ENCODE measurements around the gene NUP214.
A peak's percentile ranks its signal among the peaks of the same experiment; 100 is the strongest.
"Not testable (repeated sequence)": the region's sequence is repeated elsewhere in the genome, so short reads cannot be mapped to it uniquely, and the experiment has no call there.

NUP214 gene

DNA sequence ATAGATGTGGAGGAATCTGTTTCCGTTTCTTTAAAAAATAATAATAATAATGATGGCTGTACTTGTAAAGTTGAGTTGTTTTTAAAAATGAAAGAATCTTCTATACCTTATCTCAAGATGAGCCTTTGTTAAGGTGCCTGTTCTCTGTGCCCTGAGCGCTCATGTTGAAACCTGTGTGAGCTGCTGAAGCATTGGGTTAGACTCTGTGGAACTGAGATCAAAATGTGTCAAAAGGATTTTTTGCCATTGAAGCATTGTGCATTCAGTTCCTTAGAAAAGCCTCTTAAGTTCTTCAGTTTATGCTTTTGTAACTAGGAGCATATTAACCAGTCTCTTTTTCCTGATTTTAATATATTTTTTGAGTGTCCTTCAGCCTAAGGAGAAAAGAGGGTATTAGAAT lies 67.7 kb downstream of the NUP214 start:
- DNase-seq (ENCODE audit: low spot score): no peak

DNA sequence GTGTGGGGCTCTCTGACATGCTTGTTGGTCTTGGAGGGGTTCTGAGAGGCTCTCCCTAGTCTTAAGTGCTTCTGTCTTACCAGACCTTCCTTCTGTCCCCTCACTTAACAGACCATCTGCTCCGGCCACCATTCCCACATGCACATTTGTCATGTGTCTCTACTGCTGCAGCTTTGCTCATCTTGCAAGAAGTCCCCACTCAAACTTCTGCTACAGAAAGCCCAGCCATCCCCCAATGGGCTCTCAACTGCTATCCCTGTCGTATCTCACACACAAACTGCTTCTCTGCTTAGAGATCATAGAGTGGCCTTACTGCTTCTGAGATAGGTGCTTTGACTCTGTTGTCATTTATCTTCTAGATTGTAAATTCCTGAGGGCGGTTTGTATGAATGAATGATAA lies 69.4 kb downstream of the NUP214 start:
- no peak for DNase-seq (ENCODE audit: low spot score)

DNA sequence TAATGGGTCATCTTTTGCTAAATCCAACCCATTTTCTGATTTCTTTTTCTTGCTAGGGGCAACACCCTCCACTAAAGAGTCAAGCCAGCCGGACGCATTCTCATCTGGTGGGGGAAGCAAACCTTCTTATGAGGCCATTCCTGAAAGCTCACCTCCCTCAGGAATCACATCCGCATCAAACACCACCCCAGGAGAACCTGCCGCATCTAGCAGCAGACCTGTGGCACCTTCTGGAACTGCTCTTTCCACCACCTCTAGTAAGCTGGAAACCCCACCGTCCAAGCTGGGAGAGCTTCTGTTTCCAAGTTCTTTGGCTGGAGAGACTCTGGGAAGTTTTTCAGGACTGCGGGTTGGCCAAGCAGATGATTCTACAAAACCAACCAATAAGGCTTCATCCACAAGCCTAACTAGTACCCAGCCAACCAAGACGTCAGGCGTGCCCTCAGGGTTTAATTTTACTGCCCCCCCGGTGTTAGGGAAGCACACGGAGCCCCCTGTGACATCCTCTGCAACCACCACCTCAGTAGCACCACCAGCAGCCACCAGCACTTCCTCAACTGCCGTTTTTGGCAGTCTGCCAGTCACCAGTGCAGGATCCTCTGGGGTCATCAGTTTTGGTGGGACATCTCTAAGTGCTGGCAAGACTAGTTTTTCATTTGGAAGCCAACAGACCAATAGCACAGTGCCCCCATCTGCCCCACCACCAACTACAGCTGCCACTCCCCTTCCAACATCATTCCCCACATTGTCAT lies 72.0 kb downstream of the NUP214 start:
- DNase-seq (ENCODE audit: low spot score): no peak

DNA sequence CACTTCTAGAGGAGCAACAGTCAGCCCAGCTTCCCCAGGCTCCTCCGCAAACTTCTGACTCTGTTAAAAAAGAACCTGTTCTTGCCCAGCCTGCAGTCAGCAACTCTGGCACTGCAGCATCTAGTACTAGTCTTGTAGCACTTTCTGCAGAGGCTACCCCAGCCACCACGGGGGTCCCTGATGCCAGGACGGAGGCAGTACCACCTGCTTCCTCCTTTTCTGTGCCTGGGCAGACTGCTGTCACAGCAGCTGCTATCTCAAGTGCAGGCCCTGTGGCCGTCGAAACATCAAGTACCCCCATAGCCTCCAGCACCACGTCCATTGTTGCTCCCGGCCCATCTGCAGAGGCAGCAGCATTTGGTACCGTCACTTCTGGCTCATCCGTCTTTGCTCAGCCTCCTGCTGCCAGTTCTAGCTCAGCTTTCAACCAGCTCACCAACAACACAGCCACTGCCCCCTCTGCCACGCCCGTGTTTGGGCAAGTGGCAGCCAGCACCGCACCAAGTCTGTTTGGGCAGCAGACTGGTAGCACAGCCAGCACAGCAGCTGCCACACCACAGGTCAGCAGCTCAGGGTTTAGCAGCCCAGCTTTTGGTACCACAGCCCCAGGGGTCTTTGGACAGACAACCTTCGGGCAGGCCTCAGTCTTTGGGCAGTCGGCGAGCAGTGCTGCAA lies 72.8 kb downstream of the NUP214 start:
- no peak for DNase-seq (ENCODE audit: low spot score)

DNA sequence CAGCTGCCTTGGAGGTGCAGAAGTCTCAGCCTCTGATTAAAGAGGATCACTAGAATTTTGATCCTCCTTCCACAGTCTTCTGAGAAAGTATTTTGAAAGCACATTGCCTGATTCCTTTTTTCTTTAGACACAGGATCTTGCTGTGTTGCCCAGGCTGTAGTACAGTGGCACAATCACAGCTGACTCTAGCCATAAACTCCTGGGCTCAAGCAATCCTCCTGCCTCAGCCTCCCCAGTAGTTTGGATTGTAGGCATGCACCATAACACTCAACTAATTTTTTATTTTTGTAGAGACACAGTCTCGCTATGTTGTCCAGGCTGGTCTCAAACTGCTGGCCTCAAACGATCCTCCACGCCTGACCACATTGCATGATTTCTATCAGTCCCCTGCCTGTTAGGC lies 76.5 kb downstream of the NUP214 start:
- no peak for DNase-seq (ENCODE audit: low spot score)

DNA sequence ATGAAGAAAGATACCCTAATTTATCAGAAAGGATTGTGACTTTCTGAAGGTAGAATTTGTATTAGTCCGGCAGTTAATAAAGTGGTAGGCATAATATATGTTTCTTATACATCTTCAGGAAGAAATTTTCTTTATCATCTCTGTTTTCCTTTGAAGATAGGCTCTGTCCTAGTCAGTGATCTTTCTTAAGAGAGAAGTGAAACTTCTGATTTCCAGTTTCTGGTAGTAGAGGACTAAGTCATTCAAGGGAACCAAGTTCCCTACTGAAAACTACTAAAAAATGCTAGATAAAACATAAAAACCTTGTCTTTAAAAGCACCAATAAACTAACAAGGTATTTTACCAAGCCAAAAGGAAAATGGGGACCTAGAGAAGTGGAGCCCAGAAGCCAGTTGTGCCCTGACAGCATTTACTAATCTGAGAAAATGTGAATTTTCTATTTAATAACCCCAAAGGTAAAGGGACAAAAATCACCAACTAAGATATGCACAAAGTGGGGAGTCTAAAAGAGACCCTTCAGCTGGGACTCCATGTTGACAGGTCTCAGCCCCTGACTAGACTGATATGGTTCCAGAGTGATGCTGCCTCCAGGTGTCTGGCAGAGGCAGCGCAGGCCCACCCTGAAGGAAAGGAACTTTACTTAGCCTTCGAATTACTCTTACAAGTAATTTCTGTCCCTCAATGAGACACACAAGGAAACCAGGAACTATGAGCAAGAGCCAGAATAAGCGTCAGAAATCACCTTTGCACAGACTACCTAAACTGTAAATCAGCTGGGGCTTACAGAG lies 78.2 kb downstream of the NUP214 start:
- DNase-seq (ENCODE audit: low spot score): no peak

DNA sequence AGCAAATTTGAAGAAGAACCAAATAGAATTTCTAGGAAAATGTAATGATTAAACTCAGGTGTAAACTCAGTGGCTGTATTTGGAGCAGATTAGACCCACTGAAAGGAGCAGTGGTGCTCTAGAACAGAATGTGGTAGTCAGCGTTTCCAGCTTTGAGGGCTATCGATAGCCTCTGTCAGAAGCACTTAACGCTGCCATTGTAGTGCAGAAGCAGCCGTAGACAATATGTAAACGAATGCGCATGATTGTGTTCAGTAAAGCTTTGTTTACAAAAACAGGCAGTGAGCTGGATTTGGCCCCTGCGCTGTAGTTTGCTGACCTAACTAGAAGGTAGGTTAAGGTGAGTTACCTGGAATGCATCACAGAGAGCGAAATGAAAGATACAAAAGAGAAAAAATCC lies 78.9 kb downstream of the NUP214 start:
- DNase-seq (ENCODE audit: low spot score): no peak

DNA sequence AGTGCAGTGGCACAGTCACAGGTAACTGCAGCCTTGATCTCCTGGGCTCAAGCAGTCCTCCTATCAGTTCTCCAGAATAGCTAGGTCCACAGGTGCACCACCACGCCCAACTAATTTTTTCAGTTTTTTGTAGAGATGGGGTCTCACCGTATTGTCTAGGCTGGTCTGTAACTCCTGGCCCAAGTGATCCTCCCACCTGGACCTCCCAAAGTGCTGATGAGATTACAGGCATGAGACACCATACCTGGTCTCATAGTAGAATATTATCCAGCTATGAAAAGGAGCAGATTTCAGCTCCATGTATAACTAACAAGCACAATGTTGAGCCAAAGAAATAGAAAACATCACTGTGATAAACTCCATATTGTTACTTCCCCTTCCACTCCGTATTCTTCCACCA lies 81.1 kb downstream of the NUP214 start:
- DNase-seq (ENCODE audit: low spot score): no peak

DNA sequence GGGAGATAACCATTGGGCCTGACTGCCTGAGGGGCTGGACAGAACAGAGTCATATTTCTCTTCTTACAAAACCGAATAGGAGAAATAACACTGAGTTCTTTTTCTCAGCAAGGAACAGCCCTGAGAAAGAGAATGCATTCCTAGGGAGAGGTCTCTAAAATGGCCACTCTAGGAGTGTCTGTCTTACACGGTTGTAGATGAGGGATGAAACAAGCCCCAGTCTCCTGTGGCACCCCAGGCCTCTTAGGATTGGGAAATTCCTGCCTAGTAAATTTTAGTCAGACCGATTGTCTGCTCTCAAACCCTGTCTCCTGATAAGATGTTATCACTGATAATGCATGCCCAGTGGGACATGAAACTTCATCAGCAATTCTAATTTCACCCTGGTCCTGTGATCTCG lies 86.5 kb downstream of the NUP214 start:
- DNase-seq (ENCODE audit: low spot score): not testable (repeated sequence)

DNA sequence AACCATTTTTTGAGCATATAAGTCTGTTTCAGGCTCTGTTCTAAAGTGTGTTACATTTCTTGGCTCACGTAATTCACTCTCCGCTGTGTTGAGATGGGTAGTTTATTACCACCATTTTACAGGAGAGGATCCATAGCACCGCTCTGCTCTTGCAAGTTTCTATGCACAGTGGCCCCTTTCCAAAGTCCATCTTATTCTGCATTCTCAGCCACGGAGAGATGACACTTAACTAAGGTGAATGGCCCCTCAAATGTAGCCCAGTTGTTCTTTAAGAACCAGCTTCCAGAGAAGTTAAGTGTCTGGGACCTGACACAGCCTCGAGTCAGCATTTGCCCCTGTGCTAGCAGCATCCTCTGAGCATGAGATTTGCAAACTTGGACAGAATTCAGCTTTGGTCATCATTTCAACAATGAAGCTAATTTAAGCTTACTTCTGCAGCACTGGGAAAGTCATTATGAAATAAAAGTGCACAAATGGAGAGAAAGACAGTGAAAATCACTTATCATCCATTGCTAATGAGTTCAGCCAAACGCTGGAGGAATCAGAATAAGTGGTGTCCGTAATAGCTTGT lies 89.0 kb downstream of the NUP214 start:
- no peak for DNase-seq (ENCODE audit: low spot score)

DNA sequence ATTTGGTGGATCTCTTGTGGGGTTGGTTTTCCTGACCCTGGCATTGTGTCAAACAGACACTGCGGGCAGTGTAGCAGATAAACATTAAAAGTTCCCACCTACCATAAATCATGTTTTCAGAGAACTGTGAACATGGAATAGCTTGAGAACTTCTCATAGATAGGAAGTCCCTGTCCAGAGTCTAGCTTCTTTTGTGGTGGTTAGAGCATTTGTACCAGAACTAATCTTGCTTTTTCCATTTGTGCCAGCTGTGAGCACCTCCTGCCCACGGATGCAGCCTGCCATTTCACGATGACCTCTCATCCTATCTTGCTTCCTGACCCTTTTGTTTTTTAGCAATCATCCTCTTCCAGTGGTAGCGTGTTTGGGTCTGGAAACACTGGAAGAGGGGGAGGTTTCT lies 89.5 kb downstream of the NUP214 start:
- DNase-seq (ENCODE audit: low spot score): no peak

DNA sequence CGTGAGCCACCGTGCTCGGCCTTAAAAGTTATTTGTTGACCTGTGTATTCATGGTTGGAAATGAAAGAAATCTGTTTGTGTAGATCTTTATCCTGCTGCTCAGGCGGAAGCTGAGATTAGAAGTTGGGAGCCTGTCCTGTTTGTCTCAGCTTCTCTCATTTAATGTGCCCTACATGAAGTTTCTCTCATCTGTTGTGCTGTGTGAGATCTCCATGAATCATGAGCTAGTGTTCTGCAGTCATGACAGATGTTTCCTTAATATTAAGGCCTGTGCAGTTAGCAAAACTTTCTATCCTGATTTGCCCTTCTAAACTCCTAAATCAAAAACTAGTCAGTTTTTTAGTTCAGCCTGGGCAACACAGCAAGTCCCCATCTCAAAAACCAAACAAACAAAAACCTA lies 91.4 kb downstream of the NUP214 start:
- DNase-seq (ENCODE audit: low spot score): no peak

DNA sequence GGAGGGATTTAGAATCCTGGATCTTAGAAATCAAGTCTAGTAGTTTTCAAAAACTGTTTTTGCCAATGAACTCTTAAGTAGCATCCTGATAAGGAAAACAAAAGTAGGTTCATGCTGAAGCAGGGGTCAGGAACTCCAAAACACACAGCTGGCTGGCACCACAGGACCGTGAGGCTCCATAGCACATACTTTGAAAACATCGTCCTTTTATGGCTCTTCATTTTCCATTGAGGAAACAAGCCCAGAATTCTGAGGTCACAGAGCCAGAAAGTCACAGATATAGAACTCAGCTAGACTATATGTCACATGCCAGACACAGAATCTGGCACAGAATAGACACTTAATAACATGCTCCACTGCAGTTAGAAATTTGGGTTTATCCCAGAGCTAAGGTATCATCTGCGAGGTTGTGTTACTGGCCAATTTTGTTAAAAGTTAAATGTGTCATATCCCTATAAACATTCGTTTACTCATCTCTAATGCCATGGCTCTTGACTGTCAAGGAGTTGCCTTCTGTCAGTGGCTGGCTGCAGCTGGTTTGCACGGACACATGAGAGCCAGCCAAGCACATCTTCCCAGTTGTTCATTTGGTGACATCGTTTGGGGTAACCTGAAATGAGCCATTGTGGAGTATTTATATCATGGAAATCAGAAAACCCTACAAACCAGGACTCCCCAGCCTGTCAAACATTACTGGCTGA lies 92.1 kb downstream of the NUP214 start:
- DNase-seq (ENCODE audit: low spot score): no peak

DNA sequence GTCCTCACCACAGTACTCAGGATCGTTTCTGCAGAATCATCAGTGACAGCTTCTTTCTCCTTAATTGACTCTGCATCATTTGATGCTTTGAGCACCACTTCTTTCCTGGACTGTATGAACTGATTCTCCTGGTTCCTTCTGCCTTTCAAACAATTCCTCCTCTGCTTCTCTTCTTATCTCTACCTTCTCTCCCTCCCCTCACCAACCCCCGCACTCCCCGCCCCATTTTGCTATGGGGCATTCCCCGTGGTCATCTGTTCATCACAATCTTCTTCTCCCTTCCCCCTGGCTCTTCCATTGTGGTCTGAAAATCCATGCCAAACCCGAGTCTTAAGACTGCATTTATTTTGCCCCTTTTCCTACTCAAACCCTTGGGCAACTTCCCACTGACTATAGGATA lies 93.0 kb downstream of the NUP214 start:
- DNase-seq (ENCODE audit: low spot score): no peak

DNA sequence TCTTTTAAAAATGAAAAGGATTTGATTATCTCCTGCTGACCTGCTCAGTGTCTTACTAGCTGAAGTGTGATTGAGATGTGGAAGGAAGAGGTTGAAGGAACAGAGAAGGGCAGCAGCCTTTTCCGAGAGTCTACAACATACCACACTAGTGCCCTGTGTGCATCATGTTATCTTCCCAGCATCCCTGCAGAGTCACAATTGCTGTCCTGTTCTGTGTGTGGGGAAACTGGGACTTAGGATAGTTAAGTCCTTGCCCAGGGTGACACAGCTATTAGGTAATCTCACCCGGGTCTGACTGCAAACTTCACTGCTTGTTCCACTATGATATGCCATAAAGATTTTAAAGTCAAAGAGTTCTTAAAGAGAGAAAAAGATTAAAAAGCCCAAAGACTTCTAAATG lies 95.1 kb downstream of the NUP214 start:
- no peak for DNase-seq (ENCODE audit: low spot score)

DNA sequence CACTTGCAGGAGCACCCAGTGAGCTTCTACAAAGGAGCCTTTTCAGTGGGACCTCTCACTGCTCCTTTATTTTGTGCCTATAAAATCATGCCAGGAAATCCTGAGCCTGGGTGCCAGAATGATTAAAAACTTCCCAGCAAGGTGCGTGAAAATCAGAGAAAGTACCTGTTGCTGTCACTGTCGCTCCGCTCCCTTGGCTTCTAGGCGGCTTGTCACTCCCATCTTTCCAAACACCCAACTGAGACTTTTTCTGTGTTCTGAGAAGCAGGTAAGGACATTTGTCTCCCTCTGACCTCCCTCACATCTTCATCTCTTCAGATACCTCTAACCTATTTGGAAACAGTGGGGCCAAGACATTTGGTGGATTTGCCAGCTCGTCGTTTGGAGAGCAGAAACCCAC lies 97.1 kb downstream of the NUP214 start:
- DNase-seq (ENCODE audit: low spot score): no peak

DNA sequence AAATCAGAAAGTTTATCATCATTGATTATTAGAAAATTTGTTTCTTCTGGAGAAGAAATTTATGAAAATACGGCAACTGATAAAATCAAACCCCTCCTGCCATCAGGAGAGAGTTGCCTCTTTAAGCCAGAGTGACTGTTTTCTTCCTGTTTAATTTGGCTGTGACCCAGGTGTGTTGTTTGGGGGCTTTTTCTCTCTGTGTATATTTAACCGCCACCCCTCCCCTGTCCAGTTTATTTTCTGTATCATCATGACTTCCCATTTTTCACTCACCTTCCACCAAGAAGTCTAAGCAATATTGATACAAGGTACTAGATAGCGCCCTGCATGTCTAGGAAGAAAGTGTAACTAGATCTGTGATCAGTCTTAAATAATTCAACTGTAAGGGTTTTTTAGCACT lies 100.8 kb downstream of the NUP214 start:
- DNase-seq (ENCODE audit: low spot score): no peak

DNA sequence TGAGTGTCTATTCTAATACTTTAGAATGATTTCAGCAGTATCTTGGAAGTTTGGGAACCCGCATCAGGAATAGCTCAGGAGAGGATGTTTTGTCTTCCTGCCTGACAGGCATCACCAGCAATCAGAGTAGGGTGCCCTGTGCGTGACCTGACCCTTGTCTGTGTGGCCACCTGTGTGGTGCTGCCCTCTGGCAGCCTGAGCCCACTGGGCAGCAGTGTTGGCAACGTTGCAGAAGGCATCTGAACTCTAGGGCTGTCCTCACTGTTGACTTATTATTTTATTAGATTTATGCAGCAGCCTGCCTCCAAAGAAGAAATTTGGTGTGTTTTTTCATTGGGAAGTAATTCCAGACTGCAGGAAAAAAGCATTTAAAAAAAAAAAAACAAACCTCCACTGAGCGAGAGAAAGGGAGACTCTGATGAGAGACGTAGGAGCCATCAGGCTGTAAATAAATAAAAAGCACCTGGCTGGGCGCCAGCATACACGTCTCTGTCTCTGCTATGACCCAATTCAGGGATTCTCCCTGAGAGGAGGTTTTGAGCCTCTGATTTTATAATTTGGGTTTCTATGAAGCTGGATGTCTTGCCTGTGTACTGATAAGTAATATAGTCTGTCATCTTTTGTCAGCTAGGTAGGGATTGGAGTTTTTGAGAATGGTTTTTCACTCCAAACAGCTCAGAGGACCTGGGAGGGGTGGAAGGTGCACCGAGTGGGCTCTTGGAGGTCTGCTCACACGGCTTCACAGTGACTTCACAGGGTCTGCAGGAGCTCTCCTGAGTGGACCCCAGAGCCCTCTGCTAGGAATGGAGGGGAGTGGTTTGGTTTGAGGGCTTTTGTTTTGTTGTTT lies 101.9 kb downstream of the NUP214 start:
- no peak for DNase-seq (ENCODE audit: low spot score)

DNA sequence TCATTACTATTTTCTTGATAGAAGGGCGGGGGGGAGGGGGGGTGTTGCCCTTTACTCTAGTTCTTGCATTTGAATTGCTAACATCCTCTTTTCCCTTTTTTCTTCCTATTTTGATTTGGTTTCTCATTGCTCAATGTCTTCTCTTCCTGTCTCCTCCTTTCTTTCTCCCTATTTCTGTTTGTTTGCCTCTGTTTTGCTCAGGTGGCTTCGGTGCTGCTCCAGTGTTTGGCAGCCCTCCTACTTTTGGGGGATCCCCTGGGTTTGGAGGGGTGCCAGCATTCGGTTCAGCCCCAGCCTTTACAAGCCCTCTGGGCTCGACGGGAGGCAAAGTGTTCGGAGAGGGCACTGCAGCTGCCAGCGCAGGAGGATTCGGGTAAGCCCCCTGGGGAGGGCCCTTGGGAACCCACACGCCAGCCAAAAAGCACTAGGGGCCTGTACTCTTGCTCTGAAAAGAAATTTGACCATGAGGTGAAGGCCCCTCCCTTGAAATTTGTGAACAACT lies 102.6 kb downstream of the NUP214 start:
- DNase-seq (ENCODE audit: low spot score): no peak

DNA sequence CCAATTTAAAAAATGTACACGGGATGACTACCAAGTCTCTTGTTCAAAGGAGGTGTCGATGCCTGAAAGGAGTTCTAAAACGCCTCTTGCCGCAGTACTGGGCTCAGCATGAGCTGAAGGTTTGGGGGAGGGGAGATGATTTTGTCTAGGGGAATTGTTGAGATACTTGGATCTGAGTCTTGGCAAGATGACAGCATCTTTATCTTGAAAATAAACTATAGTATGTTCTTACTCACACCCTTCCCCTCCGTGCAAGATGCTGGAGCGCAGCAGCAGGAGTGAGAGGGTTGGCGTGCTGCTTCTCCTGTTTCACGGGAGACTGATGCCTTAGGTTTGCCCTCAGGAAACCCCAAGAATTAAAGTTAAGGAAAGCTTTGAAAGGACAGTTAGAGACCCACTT lies 103.6 kb downstream of the NUP214 start:
- DNase-seq (ENCODE audit: low spot score): no peak

DNA sequence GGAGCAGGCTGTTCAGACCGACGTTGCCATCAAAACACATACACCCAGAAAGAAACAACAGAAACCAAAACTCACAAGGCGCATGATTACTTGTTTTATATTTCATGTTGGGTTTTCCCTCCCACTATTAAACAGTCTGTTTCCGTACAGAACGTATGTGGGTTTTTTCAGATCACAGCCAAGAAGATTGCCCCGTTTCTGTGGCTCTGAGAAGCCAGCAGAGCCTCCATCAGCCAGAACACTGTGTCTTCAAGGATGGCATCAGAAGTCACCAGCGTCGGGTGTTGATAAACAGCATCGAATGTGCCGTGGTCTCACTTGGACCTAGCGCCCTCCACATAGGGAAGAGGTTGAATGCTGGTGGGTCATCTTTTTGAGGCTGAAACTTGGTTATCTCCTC lies 108.2 kb downstream of the NUP214 start:
- peak; percentile 29 for DNase-seq (ENCODE audit: low spot score)
